ENCODE measurements around the gene TBCCD1. TPM values are rescaled to one million over a fixed set of nuclear protein-coding genes. Genes with fewer than 3 reads are reported as not detected.

Gene TBCCD1
- total and polyA plus RNA-seq, 2 of the 4 experiments (the other 2 are of a cell fraction): 7.9 to 19.7 TPM

- Histone ChIP-seq H3K14ac (replicated peaks; ENCODE audit: low read depth, low read length) (no peak overlapping the region), H2BK5ac (ENCODE audit: low read depth, low read length, poor library complexity, severe bottlenecking) (no peak overlapping the region), H2AFZ (replicated peaks; ENCODE audit: low read length, poor library complexity) (no peak overlapping the region), H4K8ac (ENCODE audit: low read depth in 2 of 2, low read length in 2 of 2) (no peak overlapping the region), H3K79me1 (ENCODE audit: low read depth in 1 of 2, low read length in 2 of 2) (no peaks in the 10 kb centered on the region), H3K9me3 (ENCODE audit: control insufficient read depth, insufficient read depth, low read length) (peaks cover 3% of the 10 kb centered on the region; the same call in 1 of the 2 replicates), H4K20me1 (ENCODE audit: insufficient read depth, low read length) (no peaks in the 10 kb centered on the region), H4K5ac (ENCODE audit: low read depth, low read length) (no peak overlapping the region), H2BK120ac (ENCODE audit: low read depth, low read length) (no peak overlapping the region), H3K27ac (ENCODE audit: insufficient read depth, low read length) (no peak overlapping the region), H3K9ac (ENCODE audit: low read depth, low read length) (no peak overlapping the region), H3K56ac (ENCODE audit: extremely low read depth, insufficient read depth, low read length) (no peak overlapping the region), H3K4me3 (ENCODE audit: insufficient read depth, low read depth, low read length) (no peak overlapping the region), H3K4ac (ENCODE audit: low read depth, low read length) (no peak overlapping the region), H3K27me3 (ENCODE audit: control insufficient read depth, insufficient read depth, low read length) (peaks cover 23% of the 10 kb centered on the region), H3K23ac (ENCODE audit: low read depth, low read length) (no peak overlapping the region), H3K4me2 (ENCODE audit: low read depth, low read length) (no peak overlapping the region), H2AK5ac (ENCODE audit: low read depth, low read length) (no peak overlapping the region), H3K9me1 (ENCODE audit: insufficient read depth, low read length) (no peaks in the 10 kb centered on the region), H2BK20ac (ENCODE audit: low read depth, low read length) (no peak overlapping the region), H4K91ac (ENCODE audit: insufficient read depth, low read depth, low read length) (no peak overlapping the region), H2AK9ac (replicated peaks; ENCODE audit: low read depth, low read length, poor library complexity) (no peak overlapping the region), H2BK15ac (ENCODE audit: low read depth, low read length) (no peak overlapping the region), H3K18ac (ENCODE audit: low read depth, low read length) (no peak overlapping the region), H3K36me3 (ENCODE audit: control insufficient read depth, insufficient read depth, low read length) (no peaks in the 10 kb centered on the region), H3K4me1 (ENCODE audit: control insufficient read depth, insufficient read depth, low read length) (no peaks in the 10 kb centered on the region)
- dilution Hi-C loops (cut with HindIII; ENCODE audit: low sequenced_read_pairs, unreplicated experiment): no loop called here
- ChIA-PET CTCF (no interaction called here), POLR2A (ENCODE audit: unreplicated experiment) (no interaction called here)
- no peak for TF ChIP-seq FOS (IDR thresholded peaks at IDR 0.05; ENCODE audit: low read depth, low read length)
- no peak for TF ChIP-seq MAZ (IDR thresholded peaks at IDR 0.05; ENCODE audit: borderline replicate concordance, low read depth, low read length)
- no peak for TF ChIP-seq RFX5 (IDR thresholded peaks at IDR 0.05; ENCODE audit: low read depth, low read length)
- no peak for TF ChIP-seq ELK1 (IDR thresholded peaks at IDR 0.05; ENCODE audit: borderline replicate concordance, low read depth, low read length)
- no peak for TF ChIP-seq POLR2A (IDR thresholded peaks at IDR 0.05; ENCODE audit: low read depth, low read length)
- no peak for TF ChIP-seq SMC3 (IDR thresholded peaks at IDR 0.05; ENCODE audit: low read depth, low read length)
- TF ChIP-seq MXI1 (IDR thresholded peaks at IDR 0.05; ENCODE audit: borderline replicate concordance, low read depth, low read length): no peak
- no peak for TF ChIP-seq RCOR1 (IDR thresholded peaks at IDR 0.05; ENCODE audit: insufficient replicate concordance, low read length)
- no peak for TF ChIP-seq CTCF (conservative IDR thresholded peaks at IDR 0.05; ENCODE audit: low read depth, low read length)
- no peak for TF ChIP-seq RAD21 (IDR thresholded peaks at IDR 0.05; ENCODE audit: low read length)
- no peak for TF ChIP-seq USF2 (IDR thresholded peaks at IDR 0.05; ENCODE audit: low read depth, low read length)
- TF ChIP-seq BHLHE40 (IDR thresholded peaks at IDR 0.05; ENCODE audit: low read depth, low read length): no peak
- no peak for TF ChIP-seq MAFK (IDR thresholded peaks at IDR 0.05; ENCODE audit: low read depth, low read length)
- no peak for TF ChIP-seq NFE2L2 (IDR thresholded peaks at IDR 0.05; ENCODE audit: low read depth, low read length)
- TF ChIP-seq CEBPB (IDR thresholded peaks at IDR 0.05; ENCODE audit: low read depth, low read length): no peak
- no peak for TF ChIP-seq CHD1 (IDR thresholded peaks at IDR 0.05; ENCODE audit: low read depth, low read length)
- BruUV-seq (replicated peaks): no TSS peak
- DNase-seq: no peak
- no peak for ATAC-seq (ENCODE audit: low read depth)
- WGBS, 2 experiments (ENCODE audit: extremely low coverage in 2 of 2, insufficient read length in 1 of 2): 39% methylated on average over 5 of the region's 9 CpGs; no CpG with 5 or more reads in 1 of the 2 experiments
- intact Hi-C loops (cut with micrococcal nuclease): no loop called here
- in situ Hi-C loops (cut with MboI; ENCODE audit: low sequenced_read_pairs): no loop called here
Measured at GRCh38 chr3:186512570-186513302, 54.4 kb downstream of the TBCCD1 start.

Data from IMR-90 (cell line).